Ramos (cell line): ENCODE measurements around the gene FAM222A.
"Not testable (repeated sequence)": the region's sequence is repeated elsewhere in the genome, so short reads cannot be mapped to it uniquely, and the experiment has no call there.

Experiments used
- in situ Hi-C: fragments of 300-500 bp; cut with MboI; formaldehyde crosslinking; loops from one replicate; pipeline ENCODE4 v1.14.3; 2022; ENCODE audit warnings: low sequenced_read_pairs; ENCODE audit not compliant: unreplicated experiment

FAM222A gene

DNA sequence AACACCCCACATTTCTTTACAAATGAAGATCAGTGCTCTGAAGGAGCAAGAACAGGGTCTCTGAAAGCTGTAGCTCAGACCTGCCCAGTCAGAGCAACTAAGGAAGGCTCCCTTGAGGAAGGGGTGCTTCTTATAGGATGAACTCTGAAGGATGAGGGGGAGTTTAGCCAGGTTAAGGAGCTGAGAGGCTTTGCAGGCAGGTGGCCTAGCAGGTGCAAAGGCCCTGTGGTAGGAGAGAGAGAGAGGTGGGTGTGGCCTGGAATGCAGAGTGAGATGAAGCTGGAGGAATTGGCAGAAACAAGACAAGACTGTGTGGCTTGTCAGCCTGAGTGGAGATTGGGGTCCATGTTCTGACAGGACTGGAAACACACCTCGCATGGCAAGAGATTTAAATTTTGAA is 20.5 kb upstream of the FAM222A start:
- in situ Hi-C loops = no loop called here

DNA sequence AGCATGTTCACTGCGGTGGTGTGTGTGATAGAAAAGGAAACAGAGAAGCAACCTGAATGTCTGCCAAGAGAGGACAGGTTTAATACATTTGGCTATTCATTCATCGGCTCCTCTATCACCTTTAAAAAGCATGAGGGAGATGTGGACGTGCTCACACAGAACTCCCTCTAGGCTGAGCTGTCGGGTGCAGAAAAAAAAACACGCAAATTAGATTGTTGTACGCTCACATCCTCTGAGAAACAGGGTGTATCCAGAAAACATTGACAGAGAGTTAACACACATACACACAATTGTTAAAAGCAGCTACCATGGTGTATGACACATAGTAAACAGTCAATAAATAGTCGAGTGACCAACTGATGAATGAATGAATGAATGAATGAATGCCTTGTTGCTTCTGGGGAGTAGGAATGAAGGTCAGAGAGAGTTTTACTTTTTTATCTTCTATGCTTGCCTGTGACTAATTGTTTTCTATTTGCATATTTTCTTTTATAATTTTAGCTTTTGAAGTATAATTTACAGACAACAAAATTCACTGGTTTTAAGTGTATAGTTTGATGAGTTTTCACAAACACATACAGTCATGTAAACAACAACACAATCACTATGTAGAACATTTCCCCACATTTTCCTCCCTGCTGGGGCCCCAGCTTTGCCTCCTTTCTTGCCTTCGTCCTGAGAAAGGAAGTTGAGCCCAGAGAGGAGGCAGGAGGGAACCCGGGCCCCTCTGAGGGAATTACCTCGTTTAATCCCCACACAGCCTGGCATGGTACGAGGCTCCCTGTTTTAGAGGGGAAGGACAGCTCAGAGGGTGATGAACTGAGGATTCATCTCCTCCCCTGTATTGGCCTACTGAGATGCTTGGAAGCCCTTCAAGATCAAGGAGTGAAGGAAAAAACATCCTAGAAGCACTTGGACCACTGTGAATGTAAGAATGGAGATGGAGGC is 19.7 kb upstream of the FAM222A start:
- in situ Hi-C loops = no loop called here

DNA sequence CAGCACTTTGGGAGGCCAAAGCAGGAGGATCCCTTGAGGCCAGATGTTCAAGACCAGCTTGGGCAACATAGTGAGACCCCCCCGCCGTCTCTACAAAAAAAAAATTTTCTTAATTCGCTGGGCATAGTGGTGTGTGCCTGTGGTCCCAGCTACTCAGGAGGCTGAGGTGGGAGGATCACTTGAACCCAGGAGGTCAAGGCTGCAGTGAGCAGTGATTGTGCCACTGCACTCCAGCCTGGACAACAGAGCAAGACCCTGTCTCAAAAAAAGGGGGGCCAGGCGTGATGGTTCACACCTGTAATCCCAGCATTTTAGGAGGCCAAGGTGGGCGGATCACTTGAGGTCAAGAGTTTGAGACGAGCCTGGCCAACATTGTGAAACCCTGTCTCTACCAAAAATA is 19.0 kb upstream of the FAM222A start:
- in situ Hi-C loops = not testable (repeated sequence)

DNA sequence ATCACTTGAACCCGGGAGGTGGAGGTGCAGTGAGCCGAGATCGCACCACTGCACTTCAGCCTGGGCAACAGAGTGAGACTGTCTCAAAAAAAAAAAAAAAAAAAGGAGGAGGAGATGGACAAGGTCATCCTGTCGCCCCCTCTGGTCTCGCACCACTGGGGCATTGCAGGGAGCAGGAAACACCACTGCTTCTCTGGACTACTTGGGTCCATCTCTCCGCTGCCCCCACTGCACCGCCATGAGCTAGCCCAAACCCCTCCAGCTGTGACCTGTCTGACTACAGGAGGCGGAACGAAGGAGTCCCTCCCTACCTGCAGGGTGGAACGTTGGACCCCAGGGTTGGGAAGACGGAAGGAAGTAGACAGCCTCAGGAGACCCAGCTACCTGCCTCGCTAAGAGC is 18.2 kb upstream of the FAM222A start:
- in situ Hi-C loops = no loop called here

DNA sequence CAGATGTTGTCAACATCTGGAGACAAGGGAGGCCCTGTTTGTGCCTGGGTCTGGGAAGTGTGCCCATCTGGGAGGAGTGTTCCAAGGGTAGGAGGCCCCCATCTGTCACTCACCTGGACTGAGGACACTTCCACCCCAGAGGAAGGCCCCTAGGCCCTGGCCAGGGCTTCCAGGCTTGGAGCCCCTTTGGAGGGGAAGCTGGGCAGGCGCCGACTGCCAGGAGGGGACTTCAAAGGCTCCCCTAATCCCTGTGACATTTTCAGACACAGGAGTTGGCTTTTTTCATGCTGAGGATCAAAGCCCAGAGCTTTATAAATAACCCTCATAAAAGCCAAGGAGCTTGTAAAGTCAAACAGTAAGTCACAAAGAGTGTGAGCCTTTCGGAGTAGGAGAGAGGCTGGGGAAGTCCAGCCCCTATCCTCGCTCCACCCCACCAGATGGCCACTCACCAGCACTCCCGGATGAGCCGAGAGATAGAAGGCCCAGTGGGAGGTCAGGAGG is 17.6 kb upstream of the FAM222A start:
- in situ Hi-C loops = no loop called here

DNA sequence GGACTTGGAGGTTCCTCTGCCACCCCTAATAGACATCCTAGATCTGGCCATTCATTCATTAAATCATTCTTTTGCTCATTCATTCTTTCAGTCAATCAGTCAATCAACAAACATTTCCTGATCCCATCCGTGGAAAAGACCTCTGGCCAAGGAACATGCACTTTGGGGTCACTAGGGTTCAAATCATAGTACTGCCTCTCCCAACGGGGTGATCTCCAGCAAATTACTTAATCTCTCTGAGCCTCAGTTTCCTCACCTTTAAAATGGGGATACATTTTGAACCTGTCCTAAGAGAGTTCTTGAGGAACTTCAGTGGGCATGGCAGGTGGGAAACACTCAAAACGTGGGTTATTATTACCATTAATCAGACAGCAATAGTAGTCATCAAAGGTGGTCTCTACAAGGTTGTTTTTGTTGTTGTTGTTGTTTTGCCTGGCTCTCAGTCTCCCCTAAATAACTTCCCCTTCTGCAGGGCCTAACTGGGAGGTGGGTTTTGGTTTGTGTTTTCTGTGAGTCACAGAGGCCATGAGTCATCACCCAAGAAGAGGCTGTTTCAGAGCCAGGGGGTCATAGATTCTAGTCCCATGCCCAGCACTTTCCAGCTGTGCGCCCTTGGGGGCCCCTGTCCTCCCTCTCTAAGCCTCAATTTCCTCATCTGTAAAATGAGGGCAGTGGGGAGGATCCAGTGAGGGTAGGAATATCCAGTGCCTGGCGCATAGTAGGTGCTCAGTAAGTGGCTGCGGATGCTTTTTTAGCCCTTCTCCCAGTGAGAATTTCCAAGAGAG is 16.9 kb upstream of the FAM222A start:
- in situ Hi-C loops = no loop called here

DNA sequence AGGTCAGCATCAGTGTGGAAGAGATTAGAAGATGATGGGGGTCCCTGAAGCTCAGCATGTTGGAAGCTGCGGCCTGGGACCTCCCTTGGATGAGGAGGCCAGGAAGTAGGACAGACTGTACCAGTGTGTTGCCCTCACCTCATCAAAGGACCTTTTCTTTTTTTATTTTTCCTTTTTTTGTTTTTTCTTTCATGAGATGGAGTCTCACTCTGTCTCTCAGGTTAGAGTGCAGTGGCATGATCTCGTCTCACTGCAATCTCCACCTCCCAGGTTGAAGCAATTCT is 16.4 kb upstream of the FAM222A start:
- in situ Hi-C loops = no loop called here

DNA sequence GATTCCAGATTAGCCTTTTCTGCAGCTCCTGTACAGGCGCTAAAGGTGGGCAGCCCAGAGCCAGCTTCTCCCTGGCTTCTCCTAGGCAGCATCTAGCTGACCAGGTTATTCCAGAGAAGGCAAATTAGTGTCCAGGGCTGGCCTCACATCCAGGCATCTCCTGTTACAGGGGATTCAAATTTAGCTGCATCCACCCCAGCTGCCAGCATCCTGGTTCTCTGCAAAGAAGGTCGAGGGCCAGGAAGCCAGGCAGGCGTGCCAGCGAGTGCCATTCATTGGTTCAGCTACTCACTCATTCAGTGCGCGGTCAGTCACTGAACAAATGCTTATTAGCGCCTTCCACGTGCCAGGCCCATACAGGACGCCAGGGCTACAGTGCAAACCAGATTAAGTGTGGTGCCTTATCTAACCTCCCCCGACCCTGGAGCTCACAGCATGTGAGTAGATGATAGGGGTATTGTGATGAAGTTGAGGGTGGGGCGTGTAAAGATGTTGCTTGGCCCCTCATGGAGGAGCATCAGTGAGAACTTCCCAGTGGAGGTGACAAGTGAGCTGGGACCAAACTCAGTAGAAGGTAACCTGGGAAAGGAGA is 15.7 kb upstream of the FAM222A start:
- in situ Hi-C loops = no loop called here

DNA sequence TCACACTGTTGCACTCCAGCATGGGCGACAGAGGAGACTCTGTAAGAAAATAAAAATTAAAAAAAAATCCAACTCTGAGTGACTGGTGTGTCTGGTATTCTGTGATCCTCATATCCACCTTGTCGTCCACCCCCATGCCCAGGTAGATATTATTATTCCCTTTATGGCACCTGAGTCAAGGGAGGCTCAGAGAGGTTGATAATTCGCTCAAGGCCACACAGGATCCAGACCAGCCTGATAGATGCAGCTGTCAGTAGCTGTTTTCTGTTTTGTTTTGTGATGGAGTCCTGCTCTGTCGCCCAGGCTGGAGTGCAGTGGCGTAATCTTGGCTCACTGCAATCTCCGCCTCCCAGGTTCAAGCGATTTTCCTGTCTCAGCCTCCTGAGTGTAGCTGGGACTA is 14.8 kb upstream of the FAM222A start:
- in situ Hi-C loops = no loop called here

DNA sequence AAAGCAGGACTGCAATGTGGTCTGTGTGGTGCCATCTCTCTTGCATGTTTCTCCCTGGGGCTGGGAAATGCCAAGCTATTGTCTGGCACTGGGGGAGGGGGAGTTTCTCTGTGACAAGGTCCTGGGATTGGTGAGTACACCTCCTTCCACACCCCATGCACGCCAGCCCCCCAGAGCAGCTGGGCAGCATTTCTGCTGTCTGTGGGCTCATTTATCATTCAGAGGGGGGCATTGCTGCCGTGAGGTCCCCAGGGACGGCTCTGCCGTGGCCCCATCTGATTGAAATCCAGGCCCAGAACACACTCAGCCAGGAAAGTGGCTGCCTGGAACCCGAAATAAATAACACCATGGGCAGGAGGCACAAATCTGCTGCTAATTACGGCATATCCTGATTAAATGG is 12.6 kb upstream of the FAM222A start:
- in situ Hi-C loops = no loop called here

DNA sequence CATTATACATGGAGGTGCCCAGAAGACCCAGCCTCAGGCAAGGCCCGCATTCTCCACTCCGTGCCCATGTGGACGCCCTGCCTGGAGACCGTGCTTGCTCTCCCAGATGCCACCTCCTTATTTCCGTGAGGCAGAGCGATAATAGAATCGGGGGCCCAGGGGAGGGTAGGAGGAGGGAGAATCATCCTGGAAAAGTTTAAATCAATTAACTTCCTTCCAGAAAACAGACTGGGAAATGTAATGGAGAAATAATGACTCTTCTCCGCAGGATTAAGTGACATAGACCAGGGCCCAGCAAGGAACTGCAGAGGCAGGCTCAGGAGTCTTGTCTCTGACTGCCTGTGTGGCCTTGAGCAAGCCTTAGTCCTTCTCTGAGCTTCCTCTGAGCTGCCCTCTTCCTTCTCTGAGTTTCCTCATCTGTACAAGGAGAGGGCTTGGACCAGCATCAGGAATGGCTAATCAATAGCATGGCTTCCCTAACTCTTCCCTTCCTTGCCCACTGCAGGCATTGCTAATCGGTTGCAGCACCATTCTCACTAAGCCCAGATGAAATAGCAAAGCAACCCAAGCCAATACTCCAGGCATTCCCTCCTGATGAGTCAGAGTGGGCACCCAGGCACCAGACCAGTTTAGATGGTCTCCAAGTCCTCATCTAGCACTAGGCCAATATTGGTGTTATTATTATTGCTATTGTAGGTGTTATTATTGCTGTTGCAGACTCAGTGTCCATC is 11.3 kb upstream of the FAM222A start:
- in situ Hi-C loops = no loop called here

DNA sequence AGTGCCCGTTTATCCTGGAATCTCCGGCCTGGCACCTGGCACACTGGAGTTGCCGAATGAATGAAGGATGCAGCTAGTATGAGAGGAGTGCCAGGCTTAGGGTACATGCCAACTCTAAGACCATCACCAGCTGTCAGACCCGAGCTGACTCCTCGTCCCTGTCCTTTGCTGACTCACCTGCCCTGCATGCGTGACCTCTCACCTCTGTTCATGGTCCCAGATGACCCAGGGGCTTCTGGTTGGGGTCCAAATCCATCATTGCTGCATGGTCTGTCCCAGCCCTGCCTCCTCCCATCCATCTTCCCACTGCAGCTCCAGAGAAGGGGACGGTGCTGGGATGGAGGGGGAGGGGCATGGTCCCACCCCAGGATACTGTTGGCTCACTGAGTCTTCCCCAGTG is 9.9 kb upstream of the FAM222A start:
- in situ Hi-C loops = no loop called here

DNA sequence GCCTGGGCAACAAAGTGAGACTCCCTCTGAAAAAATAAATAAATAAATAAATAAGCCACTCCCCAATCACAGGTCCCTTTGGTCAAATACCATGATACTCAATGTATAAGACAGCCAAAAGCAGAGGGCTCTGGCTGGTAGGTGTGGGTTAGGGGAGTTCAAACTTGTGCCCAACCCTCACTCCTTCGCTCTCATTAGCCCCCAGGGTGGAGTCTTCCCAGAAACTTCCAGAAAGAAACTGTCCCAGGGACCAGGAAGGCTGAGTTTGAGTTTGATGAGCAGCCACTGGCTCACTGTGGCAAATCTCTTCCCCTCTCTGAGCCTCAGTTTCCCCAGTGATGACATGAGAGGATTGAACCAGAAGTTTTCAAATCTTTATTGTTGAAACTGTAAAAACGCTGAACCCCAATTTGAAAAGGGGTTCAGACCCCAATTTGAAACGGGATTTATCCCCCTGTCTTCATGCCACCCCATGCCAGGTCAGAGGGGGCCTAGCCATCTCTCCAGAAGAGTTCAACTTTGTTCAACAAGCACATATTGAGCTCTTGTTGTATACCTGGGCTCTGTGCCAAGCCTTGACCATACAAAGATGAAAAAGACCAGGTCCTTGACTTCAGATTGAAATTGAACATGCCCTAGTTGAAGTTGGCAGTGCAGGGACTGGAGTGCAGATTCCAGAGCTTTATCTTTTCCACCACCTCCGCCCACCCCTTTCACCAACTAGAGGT is 9.1 kb upstream of the FAM222A start:
- in situ Hi-C loops = no loop called here

DNA sequence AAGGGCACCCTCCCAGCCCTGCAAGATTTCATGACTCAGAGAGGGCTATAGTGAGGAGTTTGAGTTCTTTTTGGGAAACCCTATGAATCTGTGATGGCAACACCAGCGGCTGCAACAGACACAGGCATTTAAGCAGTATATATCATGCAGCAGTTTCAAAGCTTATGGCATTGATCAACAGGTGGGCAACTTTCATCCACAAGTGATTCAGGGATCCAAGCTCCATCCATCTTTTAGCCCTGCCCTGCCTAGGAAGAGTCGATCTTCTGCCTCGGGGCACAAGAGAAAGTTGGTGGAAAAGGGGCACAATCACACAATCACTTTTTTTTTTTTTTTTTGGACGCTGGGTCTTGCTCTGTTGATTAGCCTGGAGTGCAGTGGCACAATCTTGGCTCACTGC is 8.3 kb upstream of the FAM222A start:
- in situ Hi-C loops = no loop called here

DNA sequence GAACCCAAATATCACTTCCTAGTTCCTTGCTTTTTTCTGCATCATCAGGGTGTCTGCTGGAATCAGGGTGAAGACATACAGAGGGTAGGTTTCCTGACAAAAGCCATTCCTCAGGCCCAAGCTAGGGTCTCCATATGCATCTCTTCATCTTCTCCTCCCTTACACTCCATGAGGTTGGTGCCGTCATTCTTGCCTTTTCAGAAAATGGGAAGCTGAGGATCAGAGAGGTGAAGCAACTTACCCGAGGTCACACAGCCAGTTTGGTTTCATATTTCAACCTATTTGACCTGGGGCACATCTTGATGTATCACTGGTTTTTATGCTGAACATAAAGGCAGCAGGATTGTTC is 7.3 kb upstream of the FAM222A start:
- in situ Hi-C loops = no loop called here

DNA sequence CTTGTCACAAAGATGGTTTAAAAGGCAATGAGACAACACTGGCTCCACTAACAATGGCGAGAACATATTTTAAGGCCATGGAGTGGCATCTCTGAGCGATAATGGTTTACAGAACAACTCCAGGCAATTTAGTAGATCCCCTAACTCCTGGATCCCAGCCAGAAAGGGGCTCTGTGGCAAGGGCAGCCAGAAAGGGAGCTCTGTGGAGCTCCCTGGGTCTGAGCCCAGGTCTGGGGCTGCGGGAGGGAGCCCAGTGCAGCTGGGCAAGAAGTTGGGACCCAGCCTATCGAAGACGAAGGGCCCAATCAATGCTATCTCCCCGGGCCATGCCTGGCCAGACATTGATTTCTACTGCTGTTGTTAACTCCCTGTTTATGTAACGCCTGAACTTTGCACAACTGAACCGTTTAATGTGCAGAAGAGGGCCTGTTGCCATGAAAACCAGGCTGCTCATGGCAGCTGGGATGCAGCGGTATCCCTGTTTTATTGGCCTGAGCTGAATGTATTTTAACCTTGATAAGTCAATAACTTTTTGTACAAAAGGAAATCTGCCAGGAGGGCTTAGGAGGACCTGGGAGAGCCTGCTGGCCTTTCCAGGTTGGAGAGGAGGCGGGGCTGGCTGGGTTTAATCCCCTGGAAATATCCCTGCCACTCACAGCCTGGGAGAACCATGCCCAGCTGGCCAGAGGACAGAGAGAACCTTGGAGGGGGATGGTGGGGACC is 6.7 kb upstream of the FAM222A start:
- in situ Hi-C loops = no loop called here

DNA sequence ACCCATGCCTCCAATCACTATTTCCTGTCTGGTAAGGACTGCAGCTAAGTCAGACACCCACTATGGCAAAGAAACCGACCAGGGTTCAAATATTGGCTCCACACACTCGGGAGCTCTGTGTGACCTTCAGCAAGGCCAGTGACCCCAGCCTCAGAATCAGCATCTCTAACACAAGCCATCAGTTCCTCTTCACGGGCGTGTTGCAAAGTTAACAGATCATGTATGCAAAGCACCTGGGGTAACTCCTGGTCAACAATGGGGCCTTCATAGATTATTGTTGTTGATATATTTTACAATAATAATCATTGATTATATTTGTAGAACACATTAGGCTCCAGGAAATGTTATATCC is 6.2 kb upstream of the FAM222A start:
- in situ Hi-C loops = no loop called here

DNA sequence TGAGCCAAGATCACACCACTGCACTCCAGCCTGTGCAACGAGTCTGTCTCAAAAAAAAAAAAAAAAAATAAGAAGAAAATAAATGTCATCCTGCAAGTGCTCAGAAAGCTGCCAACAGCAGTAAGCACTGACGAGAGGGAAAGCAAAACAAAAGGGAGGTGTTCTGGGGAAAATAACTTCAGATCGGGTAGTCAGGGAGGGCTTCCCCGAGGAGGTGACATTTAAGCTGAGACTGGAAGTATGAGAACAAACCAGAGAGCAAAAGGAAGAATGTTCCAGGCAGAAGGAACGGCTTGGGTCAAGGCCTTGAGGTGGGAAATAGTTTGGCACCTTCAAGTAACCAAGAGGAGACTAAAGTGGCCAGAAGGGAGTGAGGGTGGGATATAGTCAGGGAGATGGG is 4.7 kb upstream of the FAM222A start:
- in situ Hi-C loops = no loop called here

DNA sequence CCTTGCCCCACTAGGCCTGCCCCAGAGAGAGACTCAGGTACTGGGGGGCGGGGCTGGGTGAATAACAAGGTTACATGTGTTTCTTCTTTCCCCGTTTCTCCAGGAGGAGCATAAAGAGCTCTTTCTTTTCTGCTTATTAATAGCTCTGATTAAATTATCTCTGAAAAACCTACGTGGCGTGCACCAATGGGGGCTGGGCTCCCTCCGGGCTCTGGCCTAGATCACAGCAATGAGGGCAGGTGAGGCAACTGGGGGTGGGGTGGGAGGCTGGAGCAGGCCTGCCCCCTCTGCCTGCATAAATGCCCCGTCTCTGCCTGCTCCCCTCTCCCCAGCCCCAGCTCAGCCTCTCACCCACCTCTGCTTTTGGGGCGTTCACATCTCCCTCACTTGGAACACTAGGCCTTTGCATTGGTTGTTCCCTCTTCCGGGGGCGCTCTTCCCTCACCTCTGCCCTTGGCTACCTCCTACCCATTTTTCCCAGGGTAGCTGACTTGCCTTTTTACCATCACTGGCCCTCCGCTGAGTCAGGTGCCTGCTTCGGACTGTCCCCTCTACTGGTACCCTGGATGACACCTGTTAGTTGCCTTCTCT is 4.1 kb upstream of the FAM222A start:
- in situ Hi-C loops = no loop called here
